DMS53 treated with DMSO at 0.1 percent for 48 hours (cell line): ENCODE results near the gene STAB2.

Experiments
- DNase-seq: peaks from one replicate; lab custom pipeline; 2025; ENCODE audit not compliant: unreplicated experiment; lab: John Stamatoyannopoulos, UW

The STAB2 gene

GRCh38 chr12:103779410-103780092 is 192.5 kb downstream of the STAB2 start:
- peak; percentile 71 for DNase-seq

DNA sequence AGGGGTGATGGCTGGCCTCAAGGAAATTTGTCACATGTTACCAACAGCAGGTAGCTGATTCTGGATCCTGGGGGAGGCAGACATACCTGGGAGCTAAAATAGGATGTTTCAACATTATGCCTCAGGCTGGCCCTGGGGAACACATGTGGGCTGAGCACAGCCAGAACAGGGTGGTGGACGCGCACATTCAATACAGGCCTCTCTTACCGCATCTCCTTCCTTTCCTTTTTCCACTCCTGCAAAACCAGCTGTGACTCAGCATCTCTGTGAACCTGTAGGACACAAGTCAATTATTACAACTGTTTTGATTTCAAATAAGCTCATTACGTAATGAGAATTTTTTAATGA is 193.0 kb downstream of the STAB2 start:
- no peak for DNase-seq

- DNase-seq: no peak
Measured at GRCh38 chr12:103780992-103781391, 193.9 kb downstream of the STAB2 start.

- no peak for DNase-seq
Measured at GRCh38 chr12:103782399-103782798, 195.3 kb downstream of the STAB2 start.

GRCh38 chr12:103783744-103784664 is 196.9 kb downstream of the STAB2 start:
- no peak for DNase-seq

DNA sequence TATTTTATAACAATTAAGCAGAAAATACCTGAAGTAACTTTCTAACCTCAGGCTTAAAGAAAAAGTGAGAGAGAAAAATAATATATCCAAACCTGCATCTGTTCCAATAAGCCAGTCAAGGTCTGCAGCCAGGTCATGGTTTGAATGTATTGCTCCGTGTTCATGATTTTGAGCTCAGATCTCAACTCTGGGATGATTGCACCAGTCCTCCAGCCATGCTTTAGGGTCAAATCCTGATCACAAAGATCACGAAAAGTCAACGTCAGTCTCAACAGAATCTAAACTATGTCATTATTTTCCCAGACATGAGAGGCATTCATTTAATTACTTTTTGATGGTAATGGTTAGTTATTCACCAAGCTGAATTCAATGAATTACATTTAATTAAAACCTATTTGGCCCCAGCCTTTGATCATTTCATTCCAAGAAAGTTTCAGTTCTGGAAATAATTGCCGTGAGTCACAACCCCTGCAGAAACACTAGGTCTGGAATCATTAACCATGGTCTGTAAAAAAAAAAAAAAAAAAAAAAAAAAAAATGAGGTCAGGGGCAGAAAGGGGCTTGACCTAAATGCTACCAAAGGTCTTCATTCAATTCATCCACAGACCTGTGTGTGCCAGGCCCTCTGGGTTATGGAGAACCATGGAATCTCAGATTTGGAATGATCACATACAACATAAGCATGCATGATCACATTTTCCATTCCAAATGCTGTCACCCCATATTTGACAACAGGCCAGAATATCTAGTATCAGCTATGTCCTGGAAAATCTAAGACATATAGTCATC is 198.4 kb downstream of the STAB2 start:
- DNase-seq: no peak

DNA sequence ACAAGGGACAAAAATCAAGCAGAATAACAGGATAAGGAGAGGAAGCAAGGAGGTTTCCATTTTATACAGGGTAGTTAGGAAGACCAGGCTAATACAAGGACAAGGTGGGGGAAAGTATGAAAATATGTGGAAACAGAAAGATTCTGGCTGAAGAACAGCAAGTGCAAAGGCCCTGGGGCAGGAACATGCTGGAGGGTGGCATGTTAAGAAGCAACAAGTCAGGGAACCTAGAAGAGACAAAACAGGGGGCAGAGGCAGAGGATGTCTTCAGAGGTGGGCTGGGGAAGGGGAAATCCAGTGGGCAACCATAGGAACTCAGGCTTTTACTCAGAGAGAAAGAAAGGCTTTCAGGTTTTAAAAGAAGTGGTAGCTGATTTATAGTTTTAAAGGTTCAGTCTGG is 199.1 kb downstream of the STAB2 start:
- DNase-seq: no peak

DNA sequence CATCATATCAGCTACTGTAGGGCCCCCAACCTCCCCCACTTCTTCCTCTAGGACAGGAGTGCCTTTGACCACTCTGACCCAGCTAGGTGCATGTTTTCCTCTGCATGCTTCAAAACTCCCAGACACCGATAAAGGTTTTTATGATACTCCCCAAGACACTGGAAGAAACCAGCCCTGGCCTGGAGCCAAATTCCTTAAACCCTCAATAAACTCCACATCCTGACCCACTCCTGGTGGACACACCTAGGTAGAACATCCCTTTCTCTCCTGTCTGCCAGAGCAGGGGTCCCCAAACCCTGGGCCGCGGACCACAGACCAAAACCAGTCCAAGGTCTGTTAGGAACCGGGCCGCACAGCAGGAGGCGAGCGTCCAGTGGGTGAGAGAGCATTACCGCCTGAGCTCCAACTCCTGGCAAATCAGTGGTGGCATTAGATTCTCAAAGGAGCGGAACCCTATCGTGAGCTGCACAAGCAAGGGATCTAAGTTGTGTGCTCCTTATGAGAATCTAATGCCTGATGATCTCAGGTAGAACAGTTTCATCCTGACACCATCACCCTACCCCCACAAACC is 204.4 kb downstream of the STAB2 start:
- no peak for DNase-seq

GRCh38 chr12:103793046-103793445 is 206.0 kb downstream of the STAB2 start:
- no peak for DNase-seq

GRCh38 chr12:103793512-103794045 is 206.5 kb downstream of the STAB2 start:
- no peak for DNase-seq

DNA sequence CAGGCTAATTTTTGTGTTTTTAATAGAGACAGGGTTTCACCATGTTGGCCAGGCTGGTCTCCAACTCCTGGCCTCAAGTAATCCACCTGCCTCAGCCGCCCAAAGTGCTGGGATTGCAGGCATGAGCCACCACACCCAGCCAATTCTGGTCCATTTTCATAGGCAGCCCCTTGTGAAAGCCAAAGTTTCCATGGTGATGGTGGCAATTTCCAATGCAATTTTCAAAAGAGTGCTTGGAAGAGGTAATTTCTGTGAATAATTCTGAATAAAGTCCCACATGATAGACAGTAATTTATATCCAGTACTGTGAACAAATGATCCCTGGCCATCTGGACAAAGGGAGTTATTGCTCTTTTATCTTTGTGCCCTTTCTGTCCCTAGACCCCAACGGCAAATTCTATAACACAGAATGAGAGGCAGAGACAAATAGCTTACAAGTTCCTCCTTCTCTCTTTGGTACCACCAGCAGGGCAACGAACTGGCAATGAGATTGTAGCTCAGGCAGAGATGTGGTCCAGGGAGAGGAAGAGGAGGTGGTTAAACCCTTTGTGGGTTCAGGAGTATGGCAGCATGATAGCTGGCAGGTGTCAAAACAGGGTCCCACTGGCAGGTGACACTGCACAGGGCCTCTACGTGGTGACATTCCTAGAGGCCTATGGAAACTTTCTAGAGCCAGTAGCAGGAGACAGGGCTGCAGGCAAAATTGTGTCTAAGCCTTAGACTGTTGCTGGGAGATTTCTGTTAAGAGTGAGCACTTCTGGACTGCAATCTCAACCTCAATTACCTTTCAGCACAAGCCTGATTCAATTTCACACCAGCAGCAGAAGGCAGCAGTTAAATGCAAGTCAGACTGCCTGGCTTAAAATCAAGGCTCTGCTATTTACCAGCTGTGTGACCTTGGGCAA is 207.5 kb downstream of the STAB2 start:
- DNase-seq: no peak

DNA sequence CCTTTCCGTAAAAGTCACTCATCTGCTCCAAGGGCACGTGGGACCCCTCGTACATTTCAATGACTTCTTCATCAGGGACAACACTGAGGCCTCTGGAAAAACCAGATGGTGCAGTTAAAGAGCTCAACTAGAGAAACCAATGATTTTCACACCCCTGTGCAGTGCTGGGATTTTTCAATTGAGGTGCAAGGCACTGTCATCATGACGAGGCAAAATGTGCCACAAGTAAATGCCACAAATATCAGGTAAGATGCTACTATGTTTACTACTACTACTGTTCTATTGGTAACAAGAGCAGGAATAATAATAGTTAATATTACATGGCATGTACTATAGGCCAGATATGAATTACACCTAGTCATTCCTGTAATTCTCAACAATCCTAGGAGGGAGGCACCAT is 211.5 kb downstream of the STAB2 start:
- no peak for DNase-seq

DNA sequence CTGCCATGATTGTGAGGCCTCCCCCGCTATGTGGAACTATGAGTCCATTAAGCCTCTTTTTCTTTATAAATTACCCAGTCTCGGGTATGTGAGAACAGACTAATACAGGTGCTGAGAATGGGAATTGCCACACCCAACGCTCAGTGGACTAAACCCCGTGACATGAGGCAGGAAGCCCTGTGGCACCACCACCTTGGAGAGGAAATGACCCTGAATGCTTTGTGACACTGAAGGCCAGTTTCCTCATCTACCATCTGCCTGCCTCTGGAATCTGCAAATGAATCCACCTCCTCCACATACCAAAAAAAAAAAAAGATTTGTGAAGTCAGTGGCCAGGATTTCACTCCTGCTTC is 212.4 kb downstream of the STAB2 start:
- DNase-seq: no peak

- DNase-seq: peak; percentile 98
Measured at GRCh38 chr12:103799857-103800771, 213.0 kb downstream of the STAB2 start.

DNA sequence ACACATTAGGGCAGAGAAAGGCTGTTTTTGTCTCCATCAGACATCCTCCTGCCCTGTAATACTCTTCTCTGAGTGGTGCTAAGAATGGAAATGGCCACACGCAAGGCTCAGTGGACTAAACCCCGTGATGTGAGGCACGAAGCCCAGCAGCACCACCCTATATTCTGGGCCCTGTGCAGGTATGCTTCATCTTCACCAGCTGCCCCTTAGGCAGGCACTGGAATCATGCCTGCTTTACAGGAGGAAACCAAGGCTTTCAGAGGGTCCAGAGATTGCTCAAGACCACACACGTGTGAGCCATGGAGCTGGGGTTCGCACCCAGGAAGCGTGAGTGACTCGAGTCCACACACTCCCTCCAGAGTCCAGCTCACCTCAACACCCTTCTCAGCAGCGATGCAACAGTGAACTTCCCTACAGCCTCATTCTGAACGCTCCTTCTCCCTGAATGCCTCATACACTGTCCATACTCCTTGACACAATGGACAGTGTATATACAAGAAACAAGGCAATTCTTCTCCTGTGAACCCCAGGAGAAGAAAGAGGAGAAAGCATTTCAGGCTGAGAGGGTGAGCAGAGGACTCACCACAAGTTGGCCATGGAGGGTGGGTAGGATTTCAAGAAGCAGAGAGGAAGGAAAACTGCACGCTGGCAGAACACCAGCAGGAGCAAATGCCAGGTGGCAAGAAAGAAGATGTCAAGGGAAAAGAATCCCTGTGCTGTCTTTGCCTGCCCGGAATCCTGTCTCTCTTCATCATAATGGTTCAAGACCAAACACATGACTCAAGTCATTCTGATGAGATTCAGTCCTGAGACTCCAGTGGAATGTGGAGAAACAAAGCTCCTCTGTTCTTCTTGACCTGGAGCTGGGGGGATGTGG is 214.9 kb downstream of the STAB2 start:
- no peak for DNase-seq

DNA sequence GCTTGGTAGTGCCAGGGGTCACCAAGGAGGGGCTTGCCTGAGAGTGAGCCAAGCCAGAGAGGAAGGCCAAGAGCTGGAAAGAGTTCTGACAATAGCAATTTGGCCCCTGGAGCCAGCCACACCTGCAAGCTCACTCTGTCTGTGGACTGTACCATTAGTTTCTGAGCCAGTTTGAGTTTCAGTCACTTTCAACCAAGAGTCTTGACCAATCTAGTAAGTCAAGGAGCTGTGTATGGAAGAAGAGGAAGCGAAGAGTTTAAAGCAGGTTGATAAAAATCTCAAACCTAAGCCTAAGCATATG is 215.5 kb downstream of the STAB2 start:
- DNase-seq: no peak

GRCh38 chr12:103803847-103804246 is 216.8 kb downstream of the STAB2 start:
- DNase-seq: no peak

GRCh38 chr12:103805655-103806360 is 218.7 kb downstream of the STAB2 start:
- no peak for DNase-seq
